ENCODE results near the gene C1orf115. TPM values are rescaled to one million over a fixed set of nuclear protein-coding genes. Genes with fewer than 3 reads are reported as not detected.

The C1orf115 gene
- total and polyA plus RNA-seq, 12 donors = 1.1 to 12.7 (median 7.0) TPM

GRCh38 chr1:220696863-220697231 is 6.7 kb downstream of the C1orf115 start:
- TF ChIP-seq POLR2A (IDR thresholded peaks at IDR 0.05) = no peak
- Histone ChIP-seq H3K36me3 (replicated peaks in 1 of 2) (no peaks in the 10 kb centered on the region), H3K27me3 (no peaks in the 10 kb centered on the region), H3K9me3 (replicated peaks in 1 of 3) (no peaks in the 10 kb centered on the region), H3K4me1 (replicated peaks in 1 of 2) (no peaks in the 10 kb centered on the region), H3K4me3 (no peak overlapping the region), H3K27ac (no peak overlapping the region)
- WGBS, 4 donors = 68 to 86% (median 78%) methylated on average over 9 of the region's 9 CpGs
- intact Hi-C loops (cut with DNase I) = loop anchor here in 1 of 2 donors (10.0 kb wide), 1 partner anchor 78 kb away; no protein-coding TSS in a partner anchor
- DNase-seq = no peak

GRCh38 chr1:220697326-220697725 is 7.2 kb downstream of the C1orf115 start:
- H3K9me3 ChIP-seq (replicated peaks in 1 of 3) = no peaks in the 10 kb centered on the region
- H3K27me3 ChIP-seq = no peaks in the 10 kb centered on the region
- TF ChIP-seq, protein P1, sequence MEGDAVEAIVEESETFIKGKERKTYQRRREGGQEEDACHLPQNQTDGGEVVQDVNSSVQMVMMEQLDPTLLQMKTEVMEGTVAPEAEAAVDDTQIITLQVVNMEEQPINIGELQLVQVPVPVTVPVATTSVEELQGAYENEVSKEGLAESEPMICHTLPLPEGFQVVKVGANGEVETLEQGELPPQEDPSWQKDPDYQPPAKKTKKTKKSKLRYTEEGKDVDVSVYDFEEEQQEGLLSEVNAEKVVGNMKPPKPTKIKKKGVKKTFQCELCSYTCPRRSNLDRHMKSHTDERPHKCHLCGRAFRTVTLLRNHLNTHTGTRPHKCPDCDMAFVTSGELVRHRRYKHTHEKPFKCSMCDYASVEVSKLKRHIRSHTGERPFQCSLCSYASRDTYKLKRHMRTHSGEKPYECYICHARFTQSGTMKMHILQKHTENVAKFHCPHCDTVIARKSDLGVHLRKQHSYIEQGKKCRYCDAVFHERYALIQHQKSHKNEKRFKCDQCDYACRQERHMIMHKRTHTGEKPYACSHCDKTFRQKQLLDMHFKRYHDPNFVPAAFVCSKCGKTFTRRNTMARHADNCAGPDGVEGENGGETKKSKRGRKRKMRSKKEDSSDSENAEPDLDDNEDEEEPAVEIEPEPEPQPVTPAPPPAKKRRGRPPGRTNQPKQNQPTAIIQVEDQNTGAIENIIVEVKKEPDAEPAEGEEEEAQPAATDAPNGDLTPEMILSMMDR (IDR thresholded peaks at IDR 0.05) = no peak
- no peak for TF ChIP-seq POLR2A (IDR thresholded peaks at IDR 0.05)
- no peak for DNase-seq
- no peaks in the 10 kb centered on the region for H3K36me3 ChIP-seq (replicated peaks in 1 of 2)
- H3K4me1 ChIP-seq (replicated peaks in 1 of 2) = no peaks in the 10 kb centered on the region
- no peak overlapping the region for H3K27ac ChIP-seq
- H3K4me3 ChIP-seq = no peak overlapping the region
- 95 to 98% (median 96%) methylated on average over 3 to 6 of the region's 6 CpGs for WGBS, 4 donors
- intact Hi-C loops (cut with DNase I) = loop anchor here in 1 of 2 donors (10.0 kb wide), 1 partner anchor 77 kb away; no protein-coding TSS in a partner anchor

DNA sequence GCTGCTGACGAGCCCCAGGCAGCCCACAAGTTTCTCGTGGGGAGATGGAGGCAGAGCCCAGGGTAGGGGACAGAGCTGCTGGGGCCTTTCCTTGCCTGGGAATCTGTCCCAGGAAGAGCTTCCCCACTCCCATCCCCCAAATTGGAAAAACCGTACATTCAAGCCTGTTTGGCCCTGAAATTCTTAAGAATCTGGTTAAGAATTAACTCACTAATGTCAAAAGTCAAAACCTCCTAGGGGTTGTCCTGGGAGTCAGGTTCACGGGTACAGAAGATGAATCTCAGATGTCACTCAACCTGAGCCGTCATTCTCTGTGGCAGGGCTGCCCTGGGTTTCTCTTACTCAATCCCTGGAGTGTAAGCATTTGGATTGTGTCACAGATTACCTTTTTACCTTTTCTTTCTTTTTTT is 8.4 kb downstream of the C1orf115 start:
- no peak for DNase-seq
- Histone ChIP-seq H3K4me3 (no peak overlapping the region), H3K36me3 (replicated peaks in 1 of 2) (no peaks in the 10 kb centered on the region), H3K9me3 (replicated peaks in 1 of 3) (no peaks in the 10 kb centered on the region), H3K27ac (no peak overlapping the region), H3K27me3 (no peaks in the 10 kb centered on the region), H3K4me1 (replicated peaks in 1 of 2) (no peaks in the 10 kb centered on the region)
- intact Hi-C loops (cut with DNase I) = loop anchor here in 1 of 2 donors (10.0 kb wide), 1 partner anchor 76 kb away; no protein-coding TSS in a partner anchor
- TF ChIP-seq POLR2A (IDR thresholded peaks at IDR 0.05) = no peak
- TF ChIP-seq, protein P1 (IDR thresholded peaks at IDR 0.05) = no peak
- 77 to 92% (median 87%) methylated on average over 5 of the region's 5 CpGs for WGBS, 4 donors

DNA sequence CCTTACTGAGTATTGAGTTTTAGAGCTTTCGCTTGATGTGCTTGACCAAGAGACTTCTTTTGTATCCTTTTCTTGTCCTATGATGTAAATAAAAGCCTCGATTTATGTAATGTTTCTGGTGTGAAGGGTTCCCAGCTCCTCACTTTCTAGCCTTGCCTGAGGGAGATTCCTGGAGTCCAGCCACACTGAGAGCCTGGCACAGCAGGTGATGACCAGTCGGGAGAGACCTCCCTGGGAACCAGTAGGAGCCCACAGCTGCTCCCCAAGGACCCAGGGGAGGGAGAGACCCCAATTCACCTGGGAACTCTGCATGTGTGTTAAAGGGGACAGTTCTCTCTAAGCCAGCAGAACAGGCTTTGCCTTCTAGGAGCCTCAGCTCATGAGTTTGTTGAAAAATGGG is 8.9 kb downstream of the C1orf115 start:
- Histone ChIP-seq H3K9me3 (replicated peaks in 1 of 3) (no peaks in the 10 kb centered on the region), H3K4me1 (replicated peaks in 1 of 2) (no peaks in the 10 kb centered on the region), H3K36me3 (replicated peaks in 1 of 2) (no peaks in the 10 kb centered on the region), H3K27ac (no peak overlapping the region), H3K27me3 (no peaks in the 10 kb centered on the region), H3K4me3 (no peak overlapping the region)
- DNase-seq = no peak
- TF ChIP-seq, protein P1 (IDR thresholded peaks at IDR 0.05) = no peak
- no peak for TF ChIP-seq POLR2A (IDR thresholded peaks at IDR 0.05)
- 75 to 95% (median 88%) methylated on average over 3 of the region's 3 CpGs for WGBS, 4 donors
- intact Hi-C loops (cut with DNase I) = loop anchor here in 1 of 2 donors (10.0 kb wide), 1 partner anchor 76 kb away; no protein-coding TSS in a partner anchor

DNA sequence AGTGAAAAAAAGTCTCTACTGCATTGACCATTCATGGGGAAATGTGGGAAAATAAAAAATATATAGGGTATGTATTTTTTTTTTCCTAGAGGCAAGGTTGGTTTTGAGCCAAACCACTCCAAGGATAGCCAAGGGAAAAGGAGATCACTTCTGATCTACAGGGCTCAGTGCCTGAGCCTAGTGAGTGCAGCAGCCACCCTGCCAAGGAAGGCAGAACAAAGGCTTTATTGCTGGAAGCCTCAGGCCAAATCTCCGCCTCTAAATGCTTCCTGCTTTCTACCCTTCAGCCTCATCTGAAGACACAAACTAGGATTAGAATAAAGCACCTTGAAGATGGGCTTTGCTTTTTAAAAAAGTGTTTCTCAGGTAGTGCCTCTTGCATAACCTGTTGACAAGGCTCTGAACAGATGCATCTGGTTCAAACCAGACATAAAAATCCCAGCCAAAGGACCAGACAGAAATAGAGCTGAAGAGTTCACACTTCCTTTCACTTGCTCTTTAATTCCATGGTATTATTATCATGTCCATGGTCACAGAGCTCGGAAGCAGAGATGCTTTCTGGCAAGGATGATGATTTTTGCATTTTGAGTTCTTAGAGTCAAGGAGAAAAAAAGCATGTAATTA is 10.5 kb downstream of the C1orf115 start:
- Histone ChIP-seq H3K36me3 (replicated peaks in 1 of 2) (no peaks in the 10 kb centered on the region), H3K9me3 (replicated peaks in 1 of 3) (no peaks in the 10 kb centered on the region), H3K27ac (no peak overlapping the region), H3K27me3 (no peaks in the 10 kb centered on the region), H3K4me3 (no peak overlapping the region), H3K4me1 (replicated peaks in 1 of 2) (no peaks in the 10 kb centered on the region)
- intact Hi-C loops (cut with DNase I) = no loop called here
- no peak for TF ChIP-seq POLR2A (IDR thresholded peaks at IDR 0.05)
- TF ChIP-seq, protein P1 (IDR thresholded peaks at IDR 0.05) = no peak
- peak in 1 of 7 donors; percentile 22 for DNase-seq
- 26 to 51% (median 36%) methylated on average over 2 of the region's 2 CpGs for WGBS, 4 donors
